Nephron (organoid): ENCODE results near the gene HRH3.

Experiments used
- H3K27ac Mint-ChIP-seq, 3 experiments: 2 replicates each; pipeline ENCODE4 v1.8.0; 2020; ENCODE audit warnings: mixed read lengths in 3 of 3, mild to moderate bottlenecking in 2 of 3, moderate library complexity in 1 of 3
- H3K27me3 Mint-ChIP-seq: 2 replicates; pipeline ENCODE4 v1.8.0; 2021; ENCODE audit warnings: low read depth, mild to moderate bottlenecking, moderate library complexity, mixed read lengths
- H3K36me3 Mint-ChIP-seq: 2 replicates; pipeline ENCODE4 v1.8.0; 2020; ENCODE audit warnings: low read depth, mixed read lengths
- H3K4me1 Mint-ChIP-seq: 2 replicates; pipeline ENCODE4 v1.8.0; 2020; ENCODE audit warnings: mixed read lengths
- H3K4me3 Mint-ChIP-seq, 3 experiments: 2 replicates each; pipeline ENCODE4 v1.8.0; 2020; ENCODE audit warnings: mild to moderate bottlenecking in 3 of 3, mixed read lengths in 3 of 3, moderate library complexity in 2 of 3
- H3K9me3 Mint-ChIP-seq: 2 replicates; pipeline ENCODE4 v1.8.0; 2020; ENCODE audit warnings: mixed read lengths
- TF ChIP-seq, protein P1 (sequence below), 3 experiments: fragments of 200-600 bp; sonication (generic); IDR thresholded peaks; one replicate each; pipeline ENCODE4 v1.5.0; 2021; ENCODE audit warnings: antibody characterized with exemption in 3 of 3; ENCODE audit not compliant: unreplicated experiment in 3 of 3

Gene HRH3

DNA sequence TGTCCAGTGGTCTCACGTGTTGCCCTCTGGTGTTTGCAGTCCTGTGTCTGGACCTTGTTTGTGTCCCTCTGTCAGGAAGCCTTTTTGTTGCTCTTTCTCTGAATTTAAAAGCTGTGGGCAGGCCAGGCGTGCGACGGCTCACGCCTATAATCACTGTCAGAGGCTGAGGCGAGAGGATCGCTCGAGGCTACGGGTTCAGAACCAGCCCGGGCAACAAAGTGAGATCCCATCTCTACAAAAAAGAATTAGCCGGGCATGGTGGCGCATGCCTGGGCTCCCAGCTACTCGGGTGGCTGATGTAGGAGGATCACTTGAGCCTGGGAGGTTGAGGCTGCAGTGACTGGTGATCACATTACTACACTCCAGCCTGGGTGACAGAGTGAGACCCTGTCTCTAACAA is 46.8 kb upstream of the HRH3 start:
- Mint-ChIP-seq H3K4me3 (no peak overlapping the region), H3K27ac (no peak overlapping the region), H3K4me1 (no peaks in the 10 kb centered on the region), H3K27me3 (no peaks in the 10 kb centered on the region), H3K36me3 (peaks cover 50% of the 10 kb centered on the region), H3K9me3 (peaks cover 3% of the 10 kb centered on the region)
- TF ChIP-seq, protein P1, sequence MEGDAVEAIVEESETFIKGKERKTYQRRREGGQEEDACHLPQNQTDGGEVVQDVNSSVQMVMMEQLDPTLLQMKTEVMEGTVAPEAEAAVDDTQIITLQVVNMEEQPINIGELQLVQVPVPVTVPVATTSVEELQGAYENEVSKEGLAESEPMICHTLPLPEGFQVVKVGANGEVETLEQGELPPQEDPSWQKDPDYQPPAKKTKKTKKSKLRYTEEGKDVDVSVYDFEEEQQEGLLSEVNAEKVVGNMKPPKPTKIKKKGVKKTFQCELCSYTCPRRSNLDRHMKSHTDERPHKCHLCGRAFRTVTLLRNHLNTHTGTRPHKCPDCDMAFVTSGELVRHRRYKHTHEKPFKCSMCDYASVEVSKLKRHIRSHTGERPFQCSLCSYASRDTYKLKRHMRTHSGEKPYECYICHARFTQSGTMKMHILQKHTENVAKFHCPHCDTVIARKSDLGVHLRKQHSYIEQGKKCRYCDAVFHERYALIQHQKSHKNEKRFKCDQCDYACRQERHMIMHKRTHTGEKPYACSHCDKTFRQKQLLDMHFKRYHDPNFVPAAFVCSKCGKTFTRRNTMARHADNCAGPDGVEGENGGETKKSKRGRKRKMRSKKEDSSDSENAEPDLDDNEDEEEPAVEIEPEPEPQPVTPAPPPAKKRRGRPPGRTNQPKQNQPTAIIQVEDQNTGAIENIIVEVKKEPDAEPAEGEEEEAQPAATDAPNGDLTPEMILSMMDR (IDR thresholded peaks at IDR 0.05; ENCODE audit: unreplicated experiment in 3 of 3), result no peak

DNA sequence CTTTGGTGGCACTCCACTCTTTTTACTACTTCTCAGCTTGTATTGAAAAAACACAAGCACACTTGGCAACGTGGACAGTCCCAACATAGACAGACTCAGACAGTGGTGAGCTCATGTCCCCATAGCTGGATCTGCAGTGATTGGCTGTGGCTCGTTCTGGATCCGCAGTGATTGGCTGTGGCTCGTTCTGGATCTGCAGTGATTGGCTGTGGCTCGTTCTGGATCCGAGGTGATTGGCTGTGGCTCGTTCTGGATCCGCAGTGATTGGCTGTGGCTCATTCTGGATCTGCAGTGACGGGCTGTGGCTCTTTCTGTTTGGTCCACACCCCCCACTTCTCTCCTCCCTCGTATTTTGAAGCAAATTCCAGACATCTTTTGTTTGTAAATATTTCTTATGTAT is 46.3 kb upstream of the HRH3 start:
- H3K27ac Mint-ChIP-seq, result no peak overlapping the region

DNA sequence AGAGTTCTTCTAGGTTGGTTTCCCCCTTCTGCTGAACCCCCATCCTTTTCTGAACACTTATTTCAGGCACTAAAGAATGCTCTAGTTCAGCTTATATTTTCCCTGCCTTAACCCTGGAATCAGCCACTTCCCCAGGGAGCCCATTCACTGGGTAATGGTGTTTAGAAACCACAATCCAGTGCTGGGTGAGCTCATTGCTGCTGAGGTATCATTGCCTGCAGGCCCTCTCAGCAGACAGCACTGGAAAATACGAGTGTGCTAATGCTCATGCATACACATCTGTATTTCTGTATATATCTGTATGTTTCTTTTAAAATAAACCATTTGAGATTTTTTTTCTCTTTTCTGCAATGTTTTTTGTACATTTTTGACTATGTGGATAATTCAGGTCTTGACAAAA is 45.3 kb upstream of the HRH3 start:
- Mint-ChIP-seq H3K27me3 (no peaks in the 10 kb centered on the region), H3K36me3 (peaks cover 58% of the 10 kb centered on the region), H3K4me3 (no peak overlapping the region), H3K9me3 (peaks cover 3% of the 10 kb centered on the region), H3K4me1 (no peaks in the 10 kb centered on the region), H3K27ac (no peak overlapping the region)
- TF ChIP-seq, protein P1 (IDR thresholded peaks at IDR 0.05; ENCODE audit: unreplicated experiment in 3 of 3), result no peak

More for the DNA sequence above, 46.3 kb upstream of the HRH3 start:
- Mint-ChIP-seq H3K4me1 (no peaks in the 10 kb centered on the region), H3K4me3 (no peak overlapping the region), H3K9me3 (peaks cover 3% of the 10 kb centered on the region), H3K27me3 (no peaks in the 10 kb centered on the region), H3K36me3 (peaks cover 53% of the 10 kb centered on the region)
- TF ChIP-seq, protein P1 (IDR thresholded peaks at IDR 0.05; ENCODE audit: unreplicated experiment in 3 of 3), result no peak

DNA sequence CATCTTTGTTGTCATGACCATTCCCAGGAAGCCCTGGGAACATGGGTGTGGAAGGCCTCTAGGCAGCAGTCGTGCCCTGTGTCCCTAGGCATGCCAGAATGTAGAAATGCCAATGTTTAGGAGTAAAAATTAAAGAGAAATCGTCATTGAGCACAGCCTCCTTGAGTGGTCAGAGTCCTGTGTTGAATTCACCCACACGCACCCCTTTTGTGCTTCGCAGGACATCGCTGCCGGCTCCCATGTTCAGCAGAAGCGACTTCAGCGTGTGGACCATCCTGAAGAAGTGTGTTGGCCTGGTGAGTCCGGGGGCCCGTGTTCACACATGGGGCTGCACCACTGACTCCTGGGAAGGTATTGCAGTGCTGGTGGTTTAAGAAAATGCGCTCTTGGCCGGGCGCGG is 43.3 kb upstream of the HRH3 start:
- H3K9me3 Mint-ChIP-seq, result peaks cover 3% of the 10 kb centered on the region
- H3K27me3 Mint-ChIP-seq, result no peaks in the 10 kb centered on the region
- peaks cover 67% of the 10 kb centered on the region for H3K36me3 Mint-ChIP-seq
- no peak overlapping the region for H3K4me3 Mint-ChIP-seq
- no peak overlapping the region for H3K27ac Mint-ChIP-seq
- TF ChIP-seq, protein P1 (IDR thresholded peaks at IDR 0.05; ENCODE audit: unreplicated experiment in 3 of 3), result no peak
- no peaks in the 10 kb centered on the region for H3K4me1 Mint-ChIP-seq

GRCh38 chr20:62262064-62262463 is 42.0 kb upstream of the HRH3 start:
- peaks cover 65% of the 10 kb centered on the region for H3K36me3 Mint-ChIP-seq
- H3K4me1 Mint-ChIP-seq, result no peaks in the 10 kb centered on the region
- peaks cover 3% of the 10 kb centered on the region for H3K9me3 Mint-ChIP-seq
- TF ChIP-seq, protein P1 (IDR thresholded peaks at IDR 0.05; ENCODE audit: unreplicated experiment in 3 of 3), result no peak
- H3K4me3 Mint-ChIP-seq, result no peak overlapping the region
- no peaks in the 10 kb centered on the region for H3K27me3 Mint-ChIP-seq
- H3K27ac Mint-ChIP-seq, result no peak overlapping the region

GRCh38 chr20:62259294-62259565 is 39.2 kb upstream of the HRH3 start:
- Mint-ChIP-seq H3K9me3 (no peaks in the 10 kb centered on the region), H3K4me1 (peaks cover 7% of the 10 kb centered on the region), H3K4me3 (no peak overlapping the region), H3K27ac (no peak overlapping the region), H3K27me3 (no peaks in the 10 kb centered on the region), H3K36me3 (peaks cover 46% of the 10 kb centered on the region)
- TF ChIP-seq, protein P1 (IDR thresholded peaks at IDR 0.05; ENCODE audit: unreplicated experiment in 3 of 3), result no peak
